NCI-H146 (cell line): Measurements from ENCODE around the gene NOVA1.

Source experiments
- DNase-seq: peaks from one replicate; lab custom pipeline; 2025; lab: John Stamatoyannopoulos, UW

NOVA1 gene

GRCh38 chr14:26594148-26594547 is 3.7 kb downstream of the NOVA1 start:
- DNase-seq = peak; percentile 1

- no peak for DNase-seq
Observed at GRCh38 chr14:26593357-26593756, 4.5 kb downstream of the NOVA1 start.

- DNase-seq = peak; percentile 27
Observed at GRCh38 chr14:26589925-26590324, 7.9 kb downstream of the NOVA1 start.

GRCh38 chr14:26577711-26578110 is 20.1 kb downstream of the NOVA1 start:
- DNase-seq = peak; percentile 4

GRCh38 chr14:26554069-26554772 is 43.6 kb downstream of the NOVA1 start:
- no peak for DNase-seq

GRCh38 chr14:26549571-26549970 is 48.3 kb downstream of the NOVA1 start:
- no peak for DNase-seq

GRCh38 chr14:26548406-26548805 is 49.4 kb downstream of the NOVA1 start:
- no peak for DNase-seq

GRCh38 chr14:26538176-26538575 is 59.7 kb downstream of the NOVA1 start:
- no peak for DNase-seq

GRCh38 chr14:26531894-26532293 is 65.9 kb downstream of the NOVA1 start:
- DNase-seq = no peak

- DNase-seq = no peak
Observed at GRCh38 chr14:26528415-26529182, 69.2 kb downstream of the NOVA1 start.

- no peak for DNase-seq
Observed at GRCh38 chr14:26527095-26527494, 70.7 kb downstream of the NOVA1 start.

GRCh38 chr14:26526137-26526536 is 71.7 kb downstream of the NOVA1 start:
- no peak for DNase-seq

GRCh38 chr14:26525085-26525484 is 72.7 kb downstream of the NOVA1 start:
- no peak for DNase-seq

- no peak for DNase-seq
Observed at GRCh38 chr14:26522967-26523366, 74.9 kb downstream of the NOVA1 start.

- no peak for DNase-seq
Observed at GRCh38 chr14:26517771-26518170, 80.1 kb downstream of the NOVA1 start.

GRCh38 chr14:26500028-26500427 is 97.8 kb downstream of the NOVA1 start:
- DNase-seq = no peak

- no peak for DNase-seq
Observed at GRCh38 chr14:26499546-26499945, 98.3 kb downstream of the NOVA1 start.

- DNase-seq = no peak
Observed at GRCh38 chr14:26486922-26487321, 110.9 kb downstream of the NOVA1 start.

GRCh38 chr14:26484562-26484961 is 113.3 kb downstream of the NOVA1 start:
- DNase-seq = no peak

GRCh38 chr14:26478967-26479366 is 118.9 kb downstream of the NOVA1 start:
- no peak for DNase-seq

GRCh38 chr14:26466862-26467261 is 131.0 kb downstream of the NOVA1 start:
- DNase-seq = no peak

GRCh38 chr14:26463136-26463535 is 134.7 kb downstream of the NOVA1 start:
- no peak for DNase-seq

GRCh38 chr14:26454105-26454504 is 143.7 kb downstream of the NOVA1 start:
- DNase-seq = no peak
